Upper lobe of right lung (tissue), 1 donor: ENCODE data around the gene BABAM2. TPM values are rescaled to one million over a fixed set of nuclear protein-coding genes. Genes with fewer than 3 reads are reported as not detected.
"Not testable (repeated sequence)": the region's sequence is repeated elsewhere in the genome, so short reads cannot be mapped to it uniquely, and the experiment has no call there.

Source experiments
- ATAC-seq: fragments of 200-7000 bp; cut with Tn5 transposase; one replicate; pipeline ENCODE4 v1.9.1; 2020; ENCODE audit warnings: mild to moderate bottlenecking, moderate library complexity
- DNase-seq: peaks from one replicate; pipeline ENCODE4 v3.0.0-alpha.2; 2020
- H3K27ac ChIP-seq: fragments of 200-600 bp; one replicate; pipeline ENCODE4 v1.8.0; 2022
- H3K27me3 ChIP-seq: fragments of 200-600 bp; one replicate; pipeline ENCODE4 v1.8.0; 2022; ENCODE audit warnings: mild to moderate bottlenecking
- H3K36me3 ChIP-seq: fragments of 200-600 bp; one replicate; pipeline ENCODE4 v1.8.0; 2022
- H3K4me1 ChIP-seq: fragments of 200-600 bp; one replicate; pipeline ENCODE4 v1.8.0; 2022
- H3K4me3 ChIP-seq: fragments of 200-600 bp; one replicate; pipeline ENCODE4 v1.8.0; 2022; ENCODE audit warnings: mild to moderate bottlenecking
- H3K9me3 ChIP-seq: fragments of 200-600 bp; one replicate; pipeline ENCODE4 v1.8.0; 2022
- CTCF ChIP-seq: fragments of 200-600 bp; IDR thresholded peaks from one replicate; pipeline ENCODE4 v1.8.0; 2022; ENCODE audit warnings: antibody characterized with exemption
- intact Hi-C: fragments of 100-400 bp; cut with DNase I; formaldehyde crosslinking; loops from one replicate; pipeline ENCODE4 v1.11.0; 2022
- total RNA-seq: library from RNA; stranded (reverse); fragmentation: NEBNext Ultra II Directional; extraction: Animal tissue kit (Norgen Biotek cat#: 25700); gene quantifications from one replicate; pipeline ENCODE4 v1.2.1, GENCODE V29; 2021
- donor health status: DM: no; HTN: yes; CAD: no; lungs with severe emphysema.

BABAM2 gene
- total RNA-seq, 1 donor from 2014 or later, result 36.2 TPM

DNA sequence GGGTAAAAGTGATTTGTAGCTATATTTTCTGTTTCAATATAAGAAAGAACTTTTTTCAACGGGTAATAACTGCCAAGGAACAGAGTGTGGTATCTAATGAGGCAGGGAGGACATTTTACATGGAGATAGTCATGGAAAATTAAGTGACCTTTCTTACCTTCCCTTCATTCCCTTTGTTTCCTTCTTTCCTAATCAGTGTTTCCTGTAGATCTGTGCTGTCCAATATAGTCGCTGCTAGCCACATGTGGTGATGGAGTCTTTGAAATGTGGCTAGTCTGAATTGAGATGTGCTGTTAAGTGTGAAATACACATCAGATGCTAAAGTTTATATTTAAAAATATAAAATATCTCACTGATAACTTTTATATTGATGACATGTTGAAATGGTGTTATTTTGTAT lies 81.8 kb downstream of the BABAM2 start:
- intact Hi-C loops, result no loop called here
- no peak overlapping the region for H3K27ac ChIP-seq
- peaks cover 3% of the 10 kb centered on the region for H3K4me1 ChIP-seq
- DNase-seq (no peak), ATAC-seq (no peak)
- no peak overlapping the region for H3K4me3 ChIP-seq
- H3K9me3 ChIP-seq, result peaks cover 4% of the 10 kb centered on the region
- no peaks in the 10 kb centered on the region for H3K27me3 ChIP-seq
- no peaks in the 10 kb centered on the region for H3K36me3 ChIP-seq
- TF ChIP-seq CTCF, result no peak

- no peaks in the 10 kb centered on the region for H3K27me3 ChIP-seq
- ATAC-seq (no peak), DNase-seq (no peak)
- H3K27ac ChIP-seq, result no peak overlapping the region
- no peak overlapping the region for H3K4me3 ChIP-seq
- no peaks in the 10 kb centered on the region for H3K36me3 ChIP-seq
- H3K9me3 ChIP-seq, result no peaks in the 10 kb centered on the region
- no peak for TF ChIP-seq CTCF
- no peaks in the 10 kb centered on the region for H3K4me1 ChIP-seq
- intact Hi-C loops, result no loop called here
Measured at GRCh38 chr2:27973592-27973991, 83.1 kb downstream of the BABAM2 start.

DNA sequence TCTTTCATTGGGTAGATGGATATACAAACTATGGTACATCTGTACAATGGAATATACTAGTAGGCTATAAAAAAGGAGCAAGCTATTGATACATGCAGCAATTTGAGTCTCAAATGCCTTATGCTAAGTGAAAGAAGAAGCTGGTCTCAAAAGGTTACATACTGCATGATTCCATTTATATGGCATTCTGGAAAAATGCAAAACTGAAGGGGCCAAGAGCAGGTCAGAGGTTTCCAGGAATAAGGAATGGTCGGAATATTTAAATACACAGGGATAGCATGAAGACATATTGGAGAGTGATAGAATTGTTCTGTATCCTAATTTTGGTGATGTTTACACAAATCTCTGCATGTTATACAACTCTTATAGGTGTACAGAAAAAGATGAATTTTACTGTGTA lies 85.8 kb downstream of the BABAM2 start:
- no peak overlapping the region for H3K27ac ChIP-seq
- DNase-seq (no peak), ATAC-seq (no peak)
- H3K36me3 ChIP-seq, result no peaks in the 10 kb centered on the region
- H3K9me3 ChIP-seq, result no peaks in the 10 kb centered on the region
- no peaks in the 10 kb centered on the region for H3K27me3 ChIP-seq
- no peak overlapping the region for H3K4me3 ChIP-seq
- H3K4me1 ChIP-seq, result no peaks in the 10 kb centered on the region
- intact Hi-C loops, result no loop called here
- TF ChIP-seq CTCF, result no peak

DNA sequence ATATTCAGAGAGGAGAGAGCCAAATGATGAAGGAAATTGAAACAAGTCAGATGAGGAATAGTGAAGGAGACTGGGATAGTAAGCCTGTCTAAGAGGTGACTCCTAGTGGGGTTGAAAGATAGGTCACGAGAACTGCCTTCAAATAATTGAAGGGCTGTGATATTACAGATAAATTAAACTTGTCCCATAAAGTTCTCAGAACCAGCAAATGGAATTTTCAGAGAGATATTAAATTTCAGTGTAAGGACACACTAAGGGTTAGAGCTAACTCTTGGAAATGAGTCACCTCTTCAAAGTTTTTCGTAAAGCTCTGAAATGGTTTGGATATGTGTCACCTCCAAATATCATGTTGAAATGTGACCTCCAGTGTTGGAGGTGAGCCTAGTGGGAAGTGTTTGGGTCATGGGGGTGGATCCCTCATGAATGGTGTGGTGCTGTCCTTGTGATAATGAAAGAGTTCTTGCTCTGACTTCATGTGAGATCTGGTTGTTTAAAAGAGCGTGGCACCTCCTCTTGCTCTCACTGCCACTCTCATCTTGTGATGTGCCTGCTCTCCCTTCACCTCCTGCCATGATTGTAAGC lies 87.3 kb downstream of the BABAM2 start:
- no peaks in the 10 kb centered on the region for H3K9me3 ChIP-seq
- DNase-seq, result no peak
- intact Hi-C loops, result no loop called here
- H3K36me3 ChIP-seq, result no peaks in the 10 kb centered on the region
- H3K4me1 ChIP-seq, result no peaks in the 10 kb centered on the region
- no peak overlapping the region for H3K27ac ChIP-seq
- no peak overlapping the region for H3K4me3 ChIP-seq
- no peaks in the 10 kb centered on the region for H3K27me3 ChIP-seq
- no peak for TF ChIP-seq CTCF
- ATAC-seq, result peak; percentile 31

DNA sequence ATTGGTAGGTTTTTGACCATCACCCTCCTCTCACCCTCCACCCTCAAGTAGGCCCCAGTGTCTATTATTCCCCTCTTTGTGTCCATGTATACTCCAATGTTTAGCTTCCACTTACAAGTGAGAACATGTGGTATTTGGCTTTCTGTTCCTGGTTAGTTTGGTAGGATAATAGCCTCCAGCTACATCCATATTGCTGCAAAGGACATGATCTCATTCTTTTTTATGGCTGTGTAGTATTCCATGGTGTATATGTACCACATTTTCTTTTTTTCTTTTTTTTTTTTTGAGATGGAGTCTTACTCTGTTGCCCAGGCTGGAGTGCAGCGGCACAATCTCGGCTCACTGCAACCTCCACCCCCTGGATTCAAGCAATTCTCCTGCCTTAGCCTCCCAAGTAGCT lies 88.2 kb downstream of the BABAM2 start:
- ATAC-seq, intact Hi-C loops, DNase-seq, H3K36me3 ChIP-seq, H3K4me3 ChIP-seq, H3K27ac ChIP-seq, H3K9me3 ChIP-seq, H3K27me3 ChIP-seq, H3K4me1 ChIP-seq: not testable (repeated sequence)

DNA sequence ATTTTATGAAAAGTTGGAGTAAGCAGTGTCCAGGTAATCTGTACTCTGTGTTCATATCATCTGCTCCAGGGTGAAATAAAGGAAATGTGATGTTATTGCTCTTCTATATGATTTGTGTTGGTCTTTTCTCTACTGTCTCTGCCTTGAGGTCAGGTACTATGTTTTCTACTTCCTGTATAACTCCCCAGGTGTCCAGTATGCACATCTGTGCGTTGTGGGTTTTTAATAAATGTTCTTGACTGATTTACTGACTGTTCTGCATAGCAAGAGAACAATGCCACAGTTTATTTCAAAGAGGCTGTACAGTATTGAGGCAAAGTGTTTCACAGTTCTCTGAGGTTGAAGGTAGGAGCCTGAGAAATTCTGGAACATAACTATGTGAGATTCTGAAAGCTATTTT lies 89.7 kb downstream of the BABAM2 start:
- Histone ChIP-seq H3K36me3 (no peaks in the 10 kb centered on the region), H3K4me3 (no peak overlapping the region), H3K4me1 (no peaks in the 10 kb centered on the region), H3K9me3 (no peaks in the 10 kb centered on the region), H3K27me3 (no peaks in the 10 kb centered on the region), H3K27ac (no peak overlapping the region)
- DNase-seq, result no peak
- ATAC-seq, result no peak
- no peak for TF ChIP-seq CTCF
- intact Hi-C loops, result no loop called here
